HG03575 (cell line): ENCODE results near the gene DAP.
A peak's percentile ranks its signal among the peaks of the same experiment; 100 is the strongest.
"Not testable (repeated sequence)": the region's sequence is repeated elsewhere in the genome, so short reads cannot be mapped to it uniquely, and the experiment has no call there.

Experiments
- ATAC-seq: cut with Tn5 transposase; IDR thresholded peaks from one replicate; pipeline ENCODE4 v1.9.1; 2021; ENCODE audit not compliant: unreplicated experiment, insufficient number of reproducible peaks, low FRiP score; ENCODE audit errors: extremely low read depth

Gene DAP, protein sequence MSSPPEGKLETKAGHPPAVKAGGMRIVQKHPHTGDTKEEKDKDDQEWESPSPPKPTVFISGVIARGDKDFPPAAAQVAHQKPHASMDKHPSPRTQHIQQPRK

DNA sequence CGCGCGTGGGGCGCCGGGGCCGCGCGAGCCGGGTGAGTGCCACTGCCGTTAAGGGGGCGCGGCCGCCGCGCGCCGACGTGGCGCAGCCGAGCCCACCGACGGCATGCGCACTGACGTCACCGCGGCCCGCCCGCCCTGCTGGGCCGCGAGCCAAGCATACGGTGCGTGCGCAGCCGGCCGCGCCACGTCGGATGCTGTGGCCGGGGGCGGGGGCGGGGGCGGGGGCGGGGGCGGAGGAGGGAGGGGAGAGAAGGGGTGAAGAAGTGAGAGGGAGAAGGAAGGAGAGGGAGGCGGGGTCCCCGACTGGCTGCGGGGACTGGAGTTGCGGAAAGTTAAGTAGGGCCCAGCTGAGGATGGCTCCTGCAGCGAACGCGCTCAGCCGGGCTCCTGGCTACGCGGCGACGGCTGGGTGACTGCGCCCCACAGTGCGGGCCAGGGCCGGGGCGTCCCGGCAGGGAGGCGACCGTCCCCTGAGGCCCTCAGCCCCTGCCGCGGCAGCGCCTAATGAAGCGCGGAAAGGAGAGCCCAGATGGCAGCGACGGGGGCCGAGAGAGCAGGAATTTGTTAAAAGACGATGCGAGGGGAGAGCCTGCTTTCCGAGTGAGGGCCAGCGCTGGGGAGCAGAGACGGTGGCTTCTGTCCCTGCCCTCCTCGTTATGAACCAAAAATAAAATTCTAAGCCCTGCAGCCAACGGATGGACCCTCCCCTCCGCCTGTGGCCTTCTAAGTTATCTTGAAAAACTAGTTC lies at the start of gene DAP:
DAP (minus strand) TSS at position 50 of the 748 bp plus-strand sequence. CDS start 166 bp downstream, outside the sequence.
- peak; percentile 33 for ATAC-seq

GRCh38 chr5:10808347-10809226 lies 47.6 kb upstream of the DAP start:
- ATAC-seq, result no peak

GRCh38 chr5:10801931-10802666 lies 41.1 kb upstream of the DAP start:
- no peak for ATAC-seq

DNA sequence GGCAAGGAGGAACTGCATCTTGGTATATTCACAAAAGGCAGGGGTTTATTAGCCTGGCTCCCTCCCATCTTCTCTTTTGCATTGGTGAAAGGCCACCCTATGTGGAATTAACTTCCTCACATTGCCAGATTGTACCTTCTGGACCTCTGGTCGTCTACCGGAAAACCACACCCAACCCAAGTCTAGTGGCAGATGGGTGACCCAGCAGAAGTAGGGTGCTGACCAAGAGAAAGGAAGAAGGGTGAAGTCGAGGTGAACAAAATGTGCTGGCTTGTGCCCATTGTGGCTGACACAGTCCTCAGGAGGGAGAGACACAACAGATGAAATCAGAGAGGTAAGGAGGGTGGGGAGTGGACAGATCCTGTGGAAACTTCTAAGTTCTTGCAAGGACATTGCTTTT lies 39.8 kb upstream of the DAP start:
- no peak for ATAC-seq

DNA sequence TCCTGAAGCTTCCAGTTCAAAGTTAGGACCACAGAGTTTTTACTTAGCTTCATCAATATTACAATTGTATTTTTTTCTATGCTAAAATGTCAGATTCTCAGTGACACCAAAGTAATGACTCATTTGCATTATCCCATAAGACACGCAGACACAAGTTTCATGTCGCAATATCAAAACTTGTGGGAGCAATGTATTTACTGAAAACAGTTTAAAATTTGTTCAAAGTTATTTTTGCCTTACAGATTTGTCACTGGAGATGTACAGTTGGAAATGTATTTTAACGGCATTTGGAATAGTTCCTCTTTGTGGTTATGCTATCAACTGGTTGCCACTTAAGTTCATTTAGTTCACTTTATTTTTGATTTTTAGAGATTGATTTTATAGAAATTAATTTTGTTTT lies 36.2 kb upstream of the DAP start:
- no peak for ATAC-seq

GRCh38 chr5:10793785-10794184 lies 32.8 kb upstream of the DAP start:
- ATAC-seq, result no peak

- ATAC-seq, result no peak
Measured at GRCh38 chr5:10792336-10792735, 31.3 kb upstream of the DAP start.

DNA sequence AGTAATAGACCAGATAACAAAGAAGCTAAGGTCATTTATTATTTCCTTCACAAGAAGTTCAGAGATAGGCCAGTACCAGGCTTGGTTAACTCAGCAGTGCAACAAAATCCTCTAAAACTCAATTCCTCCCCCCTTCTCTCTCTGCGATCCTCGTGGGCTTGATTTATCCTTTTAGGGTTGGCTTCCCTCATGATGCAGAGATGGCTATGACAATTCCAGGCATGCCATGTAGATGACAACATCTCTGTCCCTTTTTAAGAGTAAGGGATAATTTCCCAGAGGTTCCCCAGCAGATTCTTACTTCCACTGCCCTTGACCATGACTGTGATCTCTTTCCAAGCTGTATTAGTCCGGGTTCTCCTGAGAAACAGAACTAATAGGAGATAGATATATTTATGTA lies 28.7 kb upstream of the DAP start:
- ATAC-seq, result no peak

GRCh38 chr5:10789021-10789420 lies 28.0 kb upstream of the DAP start:
- ATAC-seq, result no peak

DNA sequence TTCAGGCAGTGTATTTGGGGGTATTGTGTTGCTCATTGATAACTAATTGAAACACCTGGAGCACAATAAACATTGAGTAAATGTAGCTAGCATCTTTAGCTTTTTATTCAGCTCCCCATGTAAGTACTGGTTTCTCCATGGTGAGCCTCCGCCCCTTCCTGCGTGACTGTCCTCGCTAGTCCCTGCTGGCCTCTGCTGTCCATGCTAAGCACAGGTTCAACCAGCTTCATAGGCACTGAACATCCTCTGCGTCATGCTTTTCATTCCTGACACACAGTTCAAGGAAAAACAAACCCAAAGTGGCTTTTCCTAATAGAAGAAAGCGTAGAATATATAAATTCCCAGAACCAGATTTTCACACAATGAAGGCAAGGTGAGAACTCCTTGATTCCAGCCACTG lies 27.3 kb upstream of the DAP start:
- no peak for ATAC-seq

DNA sequence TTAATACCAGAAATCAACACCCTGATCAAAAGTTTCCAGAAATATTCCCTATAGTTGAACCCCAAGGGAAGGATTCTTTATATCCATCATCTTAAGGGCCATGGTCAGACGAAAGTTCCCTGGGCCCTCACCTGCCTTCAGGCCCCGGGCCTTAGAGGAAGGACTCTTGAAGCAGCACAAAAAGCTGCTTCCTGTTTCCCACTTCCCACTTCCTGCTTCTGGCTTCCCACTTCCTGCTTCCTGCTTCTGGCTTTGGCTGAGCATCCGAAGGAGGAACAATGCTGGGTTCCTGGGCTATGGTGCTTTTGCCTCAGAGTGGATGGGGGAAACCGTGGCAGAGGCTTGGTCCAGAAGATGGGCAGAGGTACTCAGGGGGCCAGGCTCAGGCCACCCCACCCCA lies 25.8 kb upstream of the DAP start:
- ATAC-seq, result no peak

- ATAC-seq, result not testable (repeated sequence)
Measured at GRCh38 chr5:10780208-10780607, 19.2 kb upstream of the DAP start.

DNA sequence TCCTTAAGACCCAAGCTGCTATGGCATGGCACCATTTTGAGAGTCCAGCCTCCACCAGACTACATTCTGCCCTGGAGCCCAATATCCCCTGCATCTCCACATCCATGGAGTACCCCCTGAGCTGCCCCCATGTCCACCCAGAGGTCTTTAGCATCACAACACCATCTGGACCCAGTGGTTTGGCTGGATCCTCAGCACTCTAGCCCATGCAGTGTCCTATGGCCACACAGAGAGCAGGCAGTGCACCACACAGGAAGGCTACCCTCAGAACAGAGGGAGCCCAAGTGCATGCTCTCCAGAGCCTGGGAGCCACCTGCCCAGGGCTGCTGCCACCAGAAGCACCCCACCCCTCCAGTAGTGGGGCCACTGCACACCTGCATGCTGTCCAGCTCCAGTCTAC lies 18.6 kb upstream of the DAP start:
- ATAC-seq, result no peak

DNA sequence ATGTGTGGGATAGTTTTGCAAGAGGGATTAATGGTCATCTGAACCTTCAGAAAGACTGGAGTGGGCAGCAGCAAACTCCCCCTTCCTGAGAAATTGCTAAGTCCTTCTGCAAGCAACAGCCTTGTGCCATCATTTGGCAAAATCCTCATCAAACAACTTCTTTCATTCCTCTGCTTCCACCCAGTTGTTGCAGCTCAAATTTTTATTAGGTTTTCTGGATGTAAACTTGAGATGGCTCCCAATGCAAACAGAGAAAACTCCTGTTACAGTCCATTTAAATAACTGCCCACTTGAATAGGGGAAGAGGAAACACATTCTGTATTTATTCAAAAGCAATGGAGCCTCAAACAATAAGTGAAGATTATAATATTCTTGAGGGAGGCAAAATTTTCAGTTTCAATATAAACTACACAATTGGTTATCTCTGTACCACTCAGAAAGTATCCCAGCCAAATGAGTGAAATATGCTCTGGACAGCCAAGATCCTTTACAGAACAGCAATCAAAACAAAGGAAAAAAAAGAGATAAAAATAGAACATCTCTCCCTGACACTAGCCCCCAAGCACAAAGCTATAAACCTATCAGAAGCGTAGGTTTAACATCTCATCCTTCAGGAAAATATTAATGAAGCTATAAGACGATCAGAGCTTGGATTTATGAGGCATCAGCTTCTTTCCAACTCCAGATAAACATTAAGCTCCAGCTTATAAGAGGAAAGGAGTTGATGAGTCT lies 17.3 kb upstream of the DAP start:
- no peak for ATAC-seq

DNA sequence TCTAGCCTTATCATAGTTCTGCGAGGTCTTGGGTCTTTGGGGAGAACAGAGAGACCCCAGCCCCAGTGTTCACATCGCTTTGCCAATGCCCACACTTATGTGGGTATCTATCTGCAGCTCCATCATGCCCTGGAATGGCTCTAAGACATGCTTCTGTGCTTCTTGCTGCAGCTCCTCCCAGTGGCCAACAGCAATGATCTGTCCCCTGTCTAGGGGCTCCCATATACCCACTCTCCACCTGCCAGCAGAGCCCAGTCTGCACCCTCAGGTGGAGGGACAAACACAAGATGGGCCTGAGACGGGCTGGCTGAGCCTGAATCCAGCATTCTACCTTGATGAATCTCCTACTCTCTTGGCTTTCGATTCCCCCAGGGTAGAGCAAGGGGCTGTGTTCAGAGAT lies 14.6 kb upstream of the DAP start:
- no peak for ATAC-seq

GRCh38 chr5:10772901-10773585 lies 12.0 kb upstream of the DAP start:
- ATAC-seq, result no peak

DNA sequence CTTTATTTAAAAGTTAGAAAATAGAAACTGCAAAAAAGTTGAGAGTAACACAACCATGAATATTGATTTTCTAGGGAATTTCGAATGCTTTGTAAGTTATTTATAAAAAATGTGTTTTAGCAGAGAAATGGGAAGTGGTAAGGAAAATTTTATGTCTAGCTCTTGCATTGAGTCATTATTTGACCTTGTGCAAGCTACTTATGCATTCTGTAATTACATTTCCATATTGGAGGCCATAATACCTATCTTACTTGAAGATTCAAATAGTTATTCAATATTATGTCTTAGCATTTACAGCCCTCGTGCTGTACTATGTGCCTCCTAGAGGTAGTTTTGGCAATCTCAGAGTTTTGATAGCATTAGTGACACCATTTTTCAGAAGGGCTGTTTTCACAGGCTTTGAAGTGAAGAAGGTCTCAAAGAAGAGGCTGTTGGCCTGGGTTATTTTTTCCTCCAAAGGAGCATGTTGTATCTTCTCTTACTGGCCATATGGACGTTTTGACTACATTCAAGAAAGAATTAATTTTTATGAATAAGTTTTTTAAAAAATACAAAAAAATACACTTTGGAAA lies 7.4 kb upstream of the DAP start:
- ATAC-seq, result no peak
